ENCODE measurements around the gene NDUFV3.

Gene NDUFV3

GRCh38 chr21:42850866-42851391 lies 42.2 kb upstream of the NDUFV3 start:
- Histone ChIP-seq H3K9ac (ENCODE audit: low read length) (no peak overlapping the region), H3K27me3 (ENCODE audit: control insufficient read depth in 1 of 2, insufficient read depth in 2 of 2, low read length in 2 of 2) (no peaks in the 10 kb centered on the region), H3K36me3 (ENCODE audit: insufficient read depth, low read length) (peaks cover 50% of the 10 kb centered on the region)

GRCh38 chr21:42851812-42852665 lies 41.1 kb upstream of the NDUFV3 start:
- Histone ChIP-seq H3K4me1 (ENCODE audit: insufficient read depth, low read length) (no peaks in the 10 kb centered on the region), H3K9ac (ENCODE audit: low read length) (no peak overlapping the region), H3K36me3 (ENCODE audit: insufficient read depth, low read length) (peaks cover 61% of the 10 kb centered on the region), H3K4me3 (ENCODE audit: low read depth in 1 of 2, low read length in 2 of 2) (no peak overlapping the region), H3K27me3 (ENCODE audit: control insufficient read depth in 1 of 2, insufficient read depth in 2 of 2, low read length in 2 of 2) (no peaks in the 10 kb centered on the region), H3K27ac (ENCODE audit: low read depth, low read length) (no peak overlapping the region), H3K9me3 (ENCODE audit: low read length) (no peaks in the 10 kb centered on the region)

More at GRCh38 chr21:42850866-42851391, 42.2 kb upstream of the NDUFV3 start:
- H3K27ac ChIP-seq (ENCODE audit: low read depth, low read length) = no peak overlapping the region
- no peaks in the 10 kb centered on the region for H3K4me1 ChIP-seq (ENCODE audit: insufficient read depth, low read length)
- no peaks in the 10 kb centered on the region for H3K9me3 ChIP-seq (ENCODE audit: low read length)
- no peak overlapping the region for H3K4me3 ChIP-seq (ENCODE audit: low read depth in 1 of 2, low read length in 2 of 2)

- peaks cover 59% of the 10 kb centered on the region for H3K36me3 ChIP-seq (ENCODE audit: insufficient read depth, low read length)
- H3K4me1 ChIP-seq (ENCODE audit: insufficient read depth, low read length) = no peaks in the 10 kb centered on the region
- no peak overlapping the region for H3K9ac ChIP-seq (ENCODE audit: low read length)
- H3K27me3 ChIP-seq (ENCODE audit: control insufficient read depth in 1 of 2, insufficient read depth in 2 of 2, low read length in 2 of 2) = no peaks in the 10 kb centered on the region
- no peak overlapping the region for H3K27ac ChIP-seq (ENCODE audit: low read depth, low read length)
- H3K9me3 ChIP-seq (ENCODE audit: low read length) = no peaks in the 10 kb centered on the region
- H3K4me3 ChIP-seq (ENCODE audit: low read depth in 1 of 2, low read length in 2 of 2) = no peak overlapping the region
These were observed 40.1 kb upstream of the NDUFV3 start for GRCh38 chr21:42852925-42853570.

GRCh38 chr21:42853621-42854020 lies 39.5 kb upstream of the NDUFV3 start:
- no peak overlapping the region for H3K4me3 ChIP-seq (ENCODE audit: low read depth in 1 of 2, low read length in 2 of 2)
- H3K9ac ChIP-seq (ENCODE audit: low read length) = no peak overlapping the region
- H3K4me1 ChIP-seq (ENCODE audit: insufficient read depth, low read length) = no peaks in the 10 kb centered on the region
- no peak overlapping the region for H3K27ac ChIP-seq (ENCODE audit: low read depth, low read length)
- H3K9me3 ChIP-seq (ENCODE audit: low read length) = no peaks in the 10 kb centered on the region
- no peaks in the 10 kb centered on the region for H3K27me3 ChIP-seq (ENCODE audit: control insufficient read depth in 1 of 2, insufficient read depth in 2 of 2, low read length in 2 of 2)
- peaks cover 65% of the 10 kb centered on the region for H3K36me3 ChIP-seq (ENCODE audit: insufficient read depth, low read length)

GRCh38 chr21:42854246-42855010 lies 38.7 kb upstream of the NDUFV3 start:
- Histone ChIP-seq H3K4me1 (ENCODE audit: insufficient read depth, low read length) (no peaks in the 10 kb centered on the region), H3K4me3 (ENCODE audit: low read depth in 1 of 2, low read length in 2 of 2) (no peak overlapping the region), H3K9me3 (ENCODE audit: low read length) (no peaks in the 10 kb centered on the region), H3K27ac (ENCODE audit: low read depth, low read length) (no peak overlapping the region), H3K27me3 (ENCODE audit: control insufficient read depth in 1 of 2, insufficient read depth in 2 of 2, low read length in 2 of 2) (no peaks in the 10 kb centered on the region), H3K9ac (ENCODE audit: low read length) (no peak overlapping the region), H3K36me3 (ENCODE audit: insufficient read depth, low read length) (peaks cover 61% of the 10 kb centered on the region)

GRCh38 chr21:42855171-42855936 lies 37.8 kb upstream of the NDUFV3 start:
- Histone ChIP-seq H3K9ac (ENCODE audit: low read length) (no peak overlapping the region), H3K4me1 (ENCODE audit: insufficient read depth, low read length) (no peaks in the 10 kb centered on the region), H3K9me3 (ENCODE audit: low read length) (no peaks in the 10 kb centered on the region), H3K4me3 (ENCODE audit: low read depth in 1 of 2, low read length in 2 of 2) (no peak overlapping the region), H3K36me3 (ENCODE audit: insufficient read depth, low read length) (peaks cover 60% of the 10 kb centered on the region), H3K27ac (ENCODE audit: low read depth, low read length) (no peak overlapping the region), H3K27me3 (ENCODE audit: control insufficient read depth in 1 of 2, insufficient read depth in 2 of 2, low read length in 2 of 2) (no peaks in the 10 kb centered on the region)

DNA sequence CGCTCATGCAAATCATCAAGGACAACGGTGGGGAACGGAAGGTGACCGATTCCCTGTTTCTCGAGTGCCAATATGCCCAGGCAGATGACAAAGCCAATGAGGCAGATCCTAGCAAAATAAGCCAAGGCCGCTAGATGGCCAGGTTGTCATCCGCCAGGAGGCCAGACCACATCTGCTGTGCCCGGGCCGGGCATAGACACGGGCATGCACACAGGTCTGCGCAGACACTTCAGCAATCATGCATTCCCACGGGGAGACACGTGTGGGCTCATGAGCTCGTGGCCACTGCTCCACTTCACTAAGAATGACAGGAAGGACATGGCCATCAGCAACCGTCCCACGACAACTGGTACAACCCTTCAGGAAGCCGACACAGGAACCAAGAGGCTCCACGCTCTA lies 37.2 kb upstream of the NDUFV3 start:
- Histone ChIP-seq H3K4me3 (ENCODE audit: low read depth in 1 of 2, low read length in 2 of 2) (no peak overlapping the region), H3K4me1 (ENCODE audit: insufficient read depth, low read length) (no peaks in the 10 kb centered on the region), H3K9ac (ENCODE audit: low read length) (no peak overlapping the region), H3K27me3 (ENCODE audit: control insufficient read depth in 1 of 2, insufficient read depth in 2 of 2, low read length in 2 of 2) (no peaks in the 10 kb centered on the region), H3K27ac (ENCODE audit: low read depth, low read length) (no peak overlapping the region), H3K9me3 (ENCODE audit: low read length) (no peaks in the 10 kb centered on the region), H3K36me3 (ENCODE audit: insufficient read depth, low read length) (peaks cover 63% of the 10 kb centered on the region)

- Histone ChIP-seq H3K36me3 (ENCODE audit: insufficient read depth, low read length) (peaks cover 53% of the 10 kb centered on the region), H3K9me3 (ENCODE audit: low read length) (no peaks in the 10 kb centered on the region), H3K27ac (ENCODE audit: low read depth, low read length) (no peak overlapping the region), H3K4me1 (ENCODE audit: insufficient read depth, low read length) (no peaks in the 10 kb centered on the region), H3K9ac (ENCODE audit: low read length) (no peak overlapping the region), H3K27me3 (ENCODE audit: control insufficient read depth in 1 of 2, insufficient read depth in 2 of 2, low read length in 2 of 2) (no peaks in the 10 kb centered on the region), H3K4me3 (ENCODE audit: low read depth in 1 of 2, low read length in 2 of 2) (no peak overlapping the region)
These were observed 35.9 kb upstream of the NDUFV3 start for GRCh38 chr21:42857216-42857615.

DNA sequence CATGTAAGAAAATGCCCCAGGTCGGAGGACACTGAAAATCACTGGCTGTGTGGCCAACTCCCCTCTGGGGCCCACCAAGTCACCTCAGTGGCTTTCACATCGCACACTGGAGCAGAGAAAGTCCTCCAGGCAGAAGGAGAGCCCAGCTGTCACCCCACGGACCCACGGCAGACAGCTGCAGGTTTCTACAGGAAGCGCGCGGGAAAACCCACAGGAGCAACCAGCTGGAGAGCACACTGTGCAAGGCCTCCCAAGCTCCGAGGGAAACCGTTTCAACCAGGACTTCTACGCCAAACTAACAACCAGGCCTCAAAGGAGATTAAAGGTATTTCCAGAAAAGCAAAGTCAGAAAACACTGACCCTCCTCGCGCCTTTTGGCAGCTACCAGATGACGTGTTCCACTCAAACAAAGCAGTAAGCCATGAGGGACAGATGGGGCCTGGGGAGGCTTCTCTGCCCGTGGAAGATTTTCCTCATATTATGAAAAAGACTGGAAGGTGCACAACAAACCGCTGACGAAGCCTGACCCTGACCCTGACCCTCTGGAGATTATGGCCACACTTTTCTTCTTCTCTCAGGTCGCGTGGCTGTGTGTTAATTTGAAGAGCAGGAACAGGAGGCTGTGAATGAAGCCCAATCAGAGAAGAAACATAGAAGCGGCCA lies 34.8 kb upstream of the NDUFV3 start:
- Histone ChIP-seq H3K4me1 (ENCODE audit: insufficient read depth, low read length) (no peaks in the 10 kb centered on the region), H3K9ac (ENCODE audit: low read length) (no peak overlapping the region), H3K27ac (ENCODE audit: low read depth, low read length) (no peak overlapping the region), H3K36me3 (ENCODE audit: insufficient read depth, low read length) (peaks cover 62% of the 10 kb centered on the region), H3K4me3 (ENCODE audit: low read depth in 1 of 2, low read length in 2 of 2) (no peak overlapping the region), H3K9me3 (ENCODE audit: low read length) (no peaks in the 10 kb centered on the region), H3K27me3 (ENCODE audit: control insufficient read depth in 1 of 2, insufficient read depth in 2 of 2, low read length in 2 of 2) (no peaks in the 10 kb centered on the region)

GRCh38 chr21:42858957-42859890 lies 33.9 kb upstream of the NDUFV3 start:
- Histone ChIP-seq H3K27me3 (ENCODE audit: control insufficient read depth in 1 of 2, insufficient read depth in 2 of 2, low read length in 2 of 2) (no peaks in the 10 kb centered on the region), H3K9me3 (ENCODE audit: low read length) (no peaks in the 10 kb centered on the region), H3K27ac (ENCODE audit: low read depth, low read length) (no peak overlapping the region), H3K36me3 (ENCODE audit: insufficient read depth, low read length) (peaks cover 60% of the 10 kb centered on the region), H3K9ac (ENCODE audit: low read length) (no peak overlapping the region), H3K4me3 (ENCODE audit: low read depth in 1 of 2, low read length in 2 of 2) (no peak overlapping the region), H3K4me1 (ENCODE audit: insufficient read depth, low read length) (no peaks in the 10 kb centered on the region)
